CD4-positive, alpha-beta T cell treated with Interleukin-17A for 1 hour (primary cell): ENCODE data around the gene TET1.
"Not testable (repeated sequence)": the region's sequence is repeated elsewhere in the genome, so short reads cannot be mapped to it uniquely, and the experiment has no call there.

ENCODE experiments used
- DNase-seq: peaks from one replicate; pipeline ENCODE4 v3.0.0-alpha.2; 2020

Gene TET1

DNA sequence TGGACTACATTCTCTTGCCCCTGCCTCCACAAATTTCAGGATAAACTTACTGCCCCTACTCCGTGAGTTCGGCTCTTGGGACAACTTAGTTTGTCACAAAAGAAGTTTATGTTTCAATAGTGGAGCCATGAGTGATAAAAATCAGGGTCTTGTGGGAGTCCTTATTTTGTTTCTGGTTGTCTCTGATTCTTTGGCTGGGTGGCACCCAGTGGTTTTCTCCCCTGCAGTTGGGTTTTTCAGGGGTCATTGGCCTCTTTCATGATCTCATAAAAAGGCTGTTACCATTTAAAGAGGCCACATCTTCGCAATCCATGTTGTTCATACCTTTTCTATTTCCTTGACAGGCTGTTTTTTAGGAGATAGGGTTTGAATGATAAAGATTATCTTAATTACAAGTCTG, 5.5 kb downstream of the TET1 start:
- no peak for DNase-seq

DNA sequence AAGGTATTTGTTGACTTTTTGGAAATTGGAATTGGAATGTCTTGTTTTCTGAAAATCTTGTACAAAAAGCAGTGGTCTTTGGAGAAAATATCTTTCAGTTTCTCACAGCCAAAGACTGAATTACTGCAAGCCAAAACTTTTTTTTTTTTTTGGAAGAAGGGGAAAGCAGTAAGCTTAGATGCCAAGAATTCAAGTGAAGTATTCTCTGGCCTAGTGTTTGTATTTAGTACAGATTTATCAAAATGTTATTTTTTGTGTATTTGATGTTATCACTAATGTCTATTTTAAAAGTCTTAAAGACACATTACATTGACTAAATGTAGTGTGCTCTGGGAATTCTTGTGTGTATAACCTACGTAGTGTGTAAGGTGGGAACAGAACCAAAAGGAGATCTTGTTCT, 6.2 kb downstream of the TET1 start:
- DNase-seq = no peak

DNA sequence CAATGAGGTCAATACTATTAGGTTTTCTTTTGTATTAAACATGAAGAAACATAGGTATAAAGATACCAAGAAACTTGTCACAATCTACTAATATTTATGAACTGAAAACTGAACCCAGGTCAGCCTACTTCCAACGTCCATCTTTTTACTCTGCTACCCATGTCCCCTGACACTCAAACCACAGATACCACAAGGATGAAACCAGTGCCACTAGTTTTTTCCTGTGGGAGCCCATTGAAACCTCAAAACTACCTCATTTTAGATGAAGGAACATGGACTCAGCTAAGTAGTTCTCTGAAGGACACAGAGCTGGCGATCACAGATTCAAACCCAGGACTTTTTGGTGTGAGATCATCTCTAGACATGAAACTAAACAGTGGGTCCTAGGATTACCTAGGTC, 6.8 kb downstream of the TET1 start:
- DNase-seq = no peak

DNA sequence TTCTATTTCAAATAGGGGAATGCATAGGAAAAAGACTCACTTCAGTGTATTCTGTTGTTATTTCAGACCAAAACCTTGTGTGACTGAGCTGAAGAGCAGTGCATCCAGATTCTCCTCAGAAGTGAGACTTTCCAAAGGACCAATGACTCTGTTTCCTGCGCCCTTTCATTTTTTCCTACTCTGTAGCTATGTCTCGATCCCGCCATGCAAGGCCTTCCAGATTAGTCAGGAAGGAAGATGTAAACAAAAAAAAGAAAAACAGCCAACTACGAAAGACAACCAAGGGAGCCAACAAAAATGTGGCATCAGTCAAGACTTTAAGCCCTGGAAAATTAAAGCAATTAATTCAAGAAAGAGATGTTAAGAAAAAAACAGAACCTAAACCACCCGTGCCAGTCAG, 12.0 kb downstream of the TET1 start:
- DNase-seq = no peak

DNA sequence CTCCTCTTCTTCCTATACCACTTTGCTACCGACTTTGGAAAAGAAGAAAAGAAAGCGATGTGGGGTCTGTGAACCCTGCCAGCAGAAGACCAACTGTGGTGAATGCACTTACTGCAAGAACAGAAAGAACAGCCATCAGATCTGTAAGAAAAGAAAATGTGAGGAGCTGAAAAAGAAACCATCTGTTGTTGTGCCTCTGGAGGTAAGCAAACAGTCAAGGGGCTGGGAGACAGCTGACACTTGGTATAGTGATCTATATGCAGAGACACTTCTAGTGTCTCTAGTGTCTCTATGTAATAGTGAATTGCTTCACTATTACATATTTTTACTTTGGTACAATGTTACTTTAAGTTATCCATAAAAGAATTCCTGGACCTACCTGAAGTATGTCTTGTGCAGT, 13.9 kb downstream of the TET1 start:
- DNase-seq = no peak

DNA sequence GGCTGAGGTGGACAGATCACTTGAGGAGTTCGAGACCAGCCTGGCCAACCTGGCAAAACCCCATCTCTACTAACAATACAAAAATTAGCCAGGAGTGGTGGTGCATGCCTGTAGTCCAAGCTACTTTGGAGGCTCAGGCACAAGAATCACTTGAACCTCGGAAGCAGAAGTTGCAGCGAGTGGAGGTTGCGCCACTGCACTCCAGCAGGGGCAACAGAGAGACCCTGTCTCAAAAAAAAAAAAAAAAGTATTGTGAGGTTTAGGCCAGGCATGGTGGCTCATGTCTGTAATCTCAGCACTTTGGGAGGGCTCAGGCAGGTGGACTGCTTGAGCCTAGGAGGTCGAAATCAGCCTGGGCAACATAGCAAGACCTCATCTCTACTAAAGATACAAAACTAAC, 16.0 kb downstream of the TET1 start:
- no peak for DNase-seq

DNA sequence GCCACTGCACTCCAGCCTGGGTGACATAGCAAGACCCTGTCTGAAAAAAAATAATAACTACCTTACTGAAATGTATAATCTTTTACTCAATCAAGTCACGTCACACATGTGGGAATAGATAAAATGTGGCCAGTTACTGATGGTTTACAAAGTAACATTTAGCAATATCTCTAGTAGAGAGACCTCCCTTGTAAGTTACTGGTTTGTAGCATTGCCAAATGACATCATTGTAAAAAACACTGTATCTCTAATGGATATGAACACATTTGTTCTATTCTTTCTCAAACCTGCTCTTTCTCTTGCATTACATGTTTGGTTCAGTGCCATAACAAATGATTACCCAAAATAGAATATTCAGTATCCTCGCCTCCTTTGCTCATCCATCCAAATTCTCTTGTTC, 18.8 kb downstream of the TET1 start:
- DNase-seq = no peak

DNA sequence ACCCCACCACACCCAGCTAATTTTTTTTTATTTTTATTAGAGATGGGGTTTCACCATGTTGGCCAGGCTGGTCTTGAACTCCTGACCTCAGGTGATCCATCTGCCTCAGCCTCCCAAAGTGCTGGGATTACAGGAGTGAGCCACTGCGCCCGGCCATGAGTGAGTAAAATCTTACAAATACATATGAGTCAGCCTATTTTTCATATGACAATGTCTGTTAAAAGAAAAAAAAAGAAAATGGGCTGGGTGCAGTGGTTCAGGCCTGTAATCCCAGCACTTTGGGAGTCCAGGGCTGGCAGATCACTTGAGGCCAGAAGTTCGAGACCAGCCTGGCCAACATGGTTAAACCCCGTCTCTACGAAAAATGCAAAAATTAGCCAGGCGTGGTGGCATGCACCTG, 24.1 kb downstream of the TET1 start:
- DNase-seq = not testable (repeated sequence)

DNA sequence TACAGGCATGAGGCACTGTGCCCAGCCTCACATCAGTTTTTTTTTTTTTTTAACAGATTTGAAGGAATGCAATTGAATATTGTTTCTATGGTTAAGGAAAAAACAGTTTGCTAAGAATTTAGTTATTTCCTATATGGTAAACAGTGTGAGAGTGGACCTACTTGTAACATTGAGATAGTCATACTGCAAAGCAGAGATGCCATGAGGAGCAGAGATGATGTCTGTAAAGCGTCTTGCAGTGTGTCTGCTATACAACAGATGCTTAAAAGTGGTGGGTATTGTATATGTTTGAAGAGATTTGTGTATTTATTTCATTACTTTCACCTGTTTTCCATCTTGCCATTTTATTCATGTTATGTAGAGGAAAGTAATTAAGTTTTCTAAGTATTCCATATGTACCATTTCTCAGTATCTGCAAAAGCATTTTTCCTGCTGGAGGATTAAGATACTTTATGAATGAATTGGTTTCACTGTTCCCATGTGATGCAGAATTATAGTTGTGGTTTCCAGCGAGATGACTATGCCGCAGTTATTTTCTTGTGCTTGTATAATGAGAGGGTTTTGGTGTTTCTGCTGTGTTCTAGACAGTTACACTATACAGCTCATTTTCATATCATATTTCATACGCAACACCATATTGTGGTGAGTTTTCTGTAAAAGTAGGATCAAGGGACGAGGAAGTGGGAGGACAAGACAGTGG, 26.6 kb downstream of the TET1 start:
- no peak for DNase-seq

DNA sequence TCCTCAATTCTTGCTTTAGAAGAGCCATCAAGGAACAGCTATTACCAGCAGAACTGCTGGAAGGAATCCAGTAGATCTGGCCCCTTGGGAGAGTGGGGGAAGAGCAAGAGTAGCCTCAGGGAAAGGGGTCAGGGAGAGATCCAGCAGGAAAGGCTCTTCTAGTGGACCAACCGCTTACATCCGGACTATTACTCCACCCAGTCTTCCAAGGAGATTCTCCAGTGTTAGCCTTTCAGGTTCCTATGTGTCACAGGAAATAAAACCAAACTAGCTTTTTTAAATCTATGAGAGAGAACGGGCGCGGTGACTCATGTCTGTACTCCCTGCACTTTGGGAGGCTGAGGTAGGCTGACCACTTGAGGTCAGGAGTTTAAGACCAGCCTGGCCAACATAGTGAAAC, 34.3 kb downstream of the TET1 start:
- DNase-seq = no peak

DNA sequence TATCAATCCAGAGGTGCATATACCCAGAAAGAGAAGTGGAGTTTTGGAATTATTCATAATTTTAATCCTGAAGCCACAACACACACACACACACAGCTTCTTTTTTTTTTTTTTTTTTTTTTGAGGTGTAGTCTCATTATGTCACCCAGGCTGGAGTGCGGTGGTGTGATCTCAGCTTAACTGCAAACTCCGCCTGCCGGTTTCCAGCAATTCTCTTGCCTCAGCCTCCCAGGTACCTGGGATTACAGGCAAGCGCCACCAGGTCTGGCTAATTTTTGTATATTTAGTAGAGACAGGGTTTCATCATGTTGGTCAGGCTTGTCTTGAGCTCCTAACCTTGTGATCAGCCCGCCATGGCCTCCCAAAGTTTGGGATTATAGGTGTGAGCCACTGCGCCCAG, 35.4 kb downstream of the TET1 start:
- DNase-seq = no peak

DNA sequence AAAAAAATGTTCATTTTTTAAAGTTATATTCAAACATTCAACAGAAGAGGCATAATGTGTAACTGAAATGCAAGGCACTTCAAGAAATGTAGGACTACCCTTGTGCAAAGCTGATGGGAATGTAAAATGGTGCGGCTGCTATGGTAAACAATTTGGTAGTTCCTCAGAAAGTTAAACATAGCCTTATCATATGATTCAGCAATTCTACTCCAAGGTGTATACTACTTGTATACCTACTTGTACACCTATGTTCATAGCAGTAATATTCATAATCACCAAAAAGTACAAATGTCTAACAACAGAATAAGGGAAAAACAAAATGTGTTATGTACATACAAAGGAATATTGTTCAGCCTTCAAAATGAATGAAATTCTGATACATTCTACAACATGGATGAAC, 37.3 kb downstream of the TET1 start:
- DNase-seq = no peak

DNA sequence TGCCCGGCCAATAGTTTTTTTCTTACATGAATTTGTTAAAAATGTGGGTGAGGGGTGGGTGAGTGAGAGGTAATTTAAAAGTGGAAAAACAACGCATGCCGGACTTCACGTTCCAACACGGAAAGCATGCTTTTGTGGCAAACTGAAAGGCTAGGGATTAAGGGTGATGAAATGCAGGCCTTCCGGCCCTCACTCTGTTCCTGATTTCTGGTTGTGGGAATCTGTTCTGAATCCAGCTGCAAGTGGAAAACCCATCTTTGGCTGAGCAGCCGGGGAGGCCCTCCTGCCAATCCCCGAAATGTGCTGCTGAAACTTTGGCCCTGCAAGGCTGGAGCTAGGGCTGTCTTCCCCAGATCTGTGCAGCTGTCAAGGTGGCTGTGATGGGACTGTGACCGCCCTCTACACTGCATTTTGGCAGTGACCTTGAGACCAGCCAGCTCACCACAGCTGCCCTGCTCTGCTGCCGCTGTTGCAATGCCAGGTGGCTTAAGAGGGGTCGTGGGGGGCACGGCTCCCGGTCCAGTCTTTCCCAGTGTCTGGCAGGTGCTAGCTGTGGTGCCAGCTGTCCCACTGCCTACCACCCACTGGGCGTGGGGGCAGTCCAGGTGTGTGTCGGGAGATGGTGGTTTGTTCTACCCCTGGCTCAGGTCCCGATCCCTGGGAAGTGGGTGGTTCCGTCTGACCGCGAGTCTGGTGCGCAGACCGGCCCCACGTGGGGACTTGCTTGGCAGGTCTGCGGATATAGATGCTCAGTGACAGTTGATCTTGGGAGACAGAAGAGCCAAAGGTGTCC, 39.0 kb downstream of the TET1 start:
- DNase-seq = no peak

DNA sequence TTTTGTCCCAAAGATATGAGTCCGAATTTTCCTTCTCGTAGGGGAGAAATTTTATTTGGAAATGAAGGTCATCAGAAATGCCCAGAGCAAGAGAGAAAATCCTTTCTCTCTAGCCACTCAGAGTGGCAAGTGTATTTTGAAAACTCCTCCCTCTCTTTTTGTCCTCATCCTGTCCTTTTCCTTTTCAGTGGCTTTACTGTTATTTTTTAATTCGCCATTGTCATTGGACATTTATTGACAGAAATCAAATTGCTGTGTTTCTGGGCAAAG, 39.6 kb downstream of the TET1 start:
- DNase-seq = no peak

DNA sequence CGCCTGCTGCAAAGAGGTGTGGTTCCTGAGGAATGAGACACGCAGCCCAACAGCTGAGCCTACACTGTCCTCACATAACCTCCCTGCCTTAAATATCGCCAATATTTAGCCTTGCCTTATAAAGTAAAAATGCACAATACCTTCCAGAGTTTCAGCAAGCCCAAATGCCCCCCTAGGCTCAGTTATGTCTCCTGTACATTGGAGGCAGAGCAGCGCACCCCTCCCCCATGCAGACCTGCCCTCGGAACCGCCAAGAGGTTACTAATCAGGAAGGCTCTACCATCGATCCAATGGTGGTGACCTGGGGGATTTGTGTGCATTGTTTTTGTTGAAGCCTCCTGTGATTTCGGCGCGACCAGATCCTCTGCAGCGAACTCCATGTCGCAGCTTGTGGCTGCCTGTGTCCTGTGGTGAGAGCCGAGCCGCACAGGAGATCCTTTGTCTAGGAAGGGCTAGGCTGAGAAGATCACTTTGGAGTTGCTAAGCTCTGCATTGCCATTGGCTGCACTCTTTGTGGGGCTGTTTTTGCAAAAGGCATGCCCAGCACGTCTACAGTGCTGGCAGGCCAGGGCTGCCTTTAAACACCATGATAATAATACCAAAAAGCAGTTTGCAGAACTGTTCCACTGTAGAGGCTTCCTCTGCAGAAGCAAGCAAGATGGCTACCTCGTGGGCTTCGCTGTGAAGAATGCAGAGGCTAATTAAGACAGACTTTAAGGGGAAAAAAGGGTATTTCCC, 40.1 kb downstream of the TET1 start:
- DNase-seq = peak; percentile 53

DNA sequence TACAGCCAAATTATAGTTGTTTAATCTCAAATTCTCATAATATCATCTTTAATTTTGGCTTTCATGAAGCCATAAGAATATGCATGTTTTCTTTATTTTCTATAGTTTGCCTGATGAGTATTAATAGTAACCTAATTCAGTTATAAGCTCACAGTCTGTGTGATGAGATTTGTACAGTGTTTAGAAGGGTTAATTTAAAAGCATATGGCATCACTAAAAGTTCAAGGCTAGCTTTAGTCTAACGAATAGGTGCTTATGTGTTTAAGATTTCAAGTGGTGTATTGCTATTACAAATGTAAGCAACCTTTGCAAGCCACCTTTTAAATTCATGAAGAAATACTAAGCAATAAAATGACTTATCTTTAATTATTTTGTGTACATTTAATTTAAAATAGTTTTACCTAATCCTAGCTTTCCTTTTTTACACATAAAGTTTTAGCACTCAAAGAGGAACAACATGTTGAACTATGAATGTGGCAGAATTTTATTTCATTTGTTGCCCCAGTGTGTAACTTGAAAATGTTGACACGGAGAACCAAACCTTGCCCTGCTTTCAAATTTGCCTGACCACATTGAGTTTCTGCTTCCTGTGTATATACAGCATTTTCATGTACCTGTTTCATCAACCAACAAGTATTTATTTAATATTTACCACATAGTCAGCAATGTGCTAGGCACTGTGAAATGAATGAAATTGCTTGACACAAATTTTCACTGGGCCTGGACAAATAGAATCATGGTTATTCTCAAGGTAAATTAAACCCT, 41.5 kb downstream of the TET1 start:
- no peak for DNase-seq

DNA sequence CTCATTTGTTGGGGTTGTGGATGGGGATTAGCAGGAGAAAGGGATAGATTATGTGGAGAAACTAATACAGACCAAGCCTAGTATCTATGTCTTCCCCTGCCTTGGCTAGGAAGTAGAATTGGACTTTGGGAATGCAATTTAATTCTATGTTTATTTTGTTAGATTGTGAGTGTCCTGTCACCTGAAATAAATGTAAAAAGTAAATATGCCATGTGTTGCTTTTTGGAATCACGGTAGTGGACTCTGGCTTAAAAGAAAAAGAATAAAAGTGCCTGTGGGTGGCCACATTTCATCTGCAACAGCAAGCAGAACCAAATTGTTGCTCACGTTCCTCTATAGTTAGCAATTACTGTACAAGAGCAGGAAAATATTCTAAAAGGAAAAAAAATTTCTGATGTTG, 42.3 kb downstream of the TET1 start:
- no peak for DNase-seq

DNA sequence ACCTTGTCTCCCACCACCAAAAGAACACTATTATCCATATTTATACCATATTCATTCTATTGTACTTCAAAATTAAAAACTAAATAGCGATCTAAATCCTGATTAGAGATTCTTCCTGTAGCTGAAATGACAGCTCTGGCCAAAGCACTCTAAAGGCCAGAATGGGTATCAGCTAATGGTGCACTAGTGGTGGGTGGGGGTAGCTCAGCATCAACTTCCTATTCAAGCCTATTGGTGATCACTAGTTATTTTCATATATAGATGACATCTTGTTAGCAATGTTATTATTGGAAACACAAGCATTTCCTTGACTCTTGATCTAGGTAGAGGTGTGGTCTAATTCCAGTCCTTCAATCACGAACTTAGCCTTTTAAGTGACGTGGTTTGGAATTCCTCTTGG, 43.6 kb downstream of the TET1 start:
- no peak for DNase-seq

DNA sequence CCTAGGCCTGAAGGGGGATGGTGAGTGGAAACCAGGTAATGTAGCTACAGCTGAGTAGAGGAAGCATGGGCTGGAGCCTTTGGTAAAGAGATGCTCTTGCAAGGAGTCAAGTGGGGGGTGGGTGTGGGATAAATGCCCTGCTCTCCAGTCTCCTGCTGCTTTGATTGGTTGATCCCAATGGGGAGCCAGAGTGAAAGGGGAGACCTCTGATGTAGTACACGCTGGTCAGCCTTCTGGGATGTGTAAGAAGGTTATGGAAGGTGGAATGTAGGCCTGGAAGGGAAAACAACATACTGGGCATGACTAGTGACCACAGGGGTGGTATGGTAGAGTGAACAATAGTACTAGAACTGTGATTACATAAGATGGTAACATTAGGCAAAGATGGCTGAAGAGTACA, 44.3 kb downstream of the TET1 start:
- no peak for DNase-seq

DNA sequence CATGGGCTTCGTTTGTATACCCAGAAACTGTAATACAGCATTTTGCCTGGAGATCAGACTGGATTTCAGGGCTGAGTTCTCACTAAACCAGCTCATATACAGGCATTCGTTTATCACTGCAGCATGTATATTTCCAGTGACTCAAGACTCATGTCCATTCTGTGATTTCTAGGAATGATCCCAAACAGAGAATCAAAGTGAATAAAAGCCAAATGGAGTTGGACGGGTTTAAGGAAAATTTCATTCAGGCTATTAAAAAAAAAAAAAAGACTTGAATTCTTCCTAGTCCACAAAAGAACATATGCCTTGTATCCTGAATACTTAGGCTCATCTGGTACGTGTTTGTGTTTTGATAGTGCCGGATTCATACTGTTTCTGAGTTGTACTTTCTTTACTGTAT, 46.8 kb downstream of the TET1 start:
- DNase-seq = no peak

DNA sequence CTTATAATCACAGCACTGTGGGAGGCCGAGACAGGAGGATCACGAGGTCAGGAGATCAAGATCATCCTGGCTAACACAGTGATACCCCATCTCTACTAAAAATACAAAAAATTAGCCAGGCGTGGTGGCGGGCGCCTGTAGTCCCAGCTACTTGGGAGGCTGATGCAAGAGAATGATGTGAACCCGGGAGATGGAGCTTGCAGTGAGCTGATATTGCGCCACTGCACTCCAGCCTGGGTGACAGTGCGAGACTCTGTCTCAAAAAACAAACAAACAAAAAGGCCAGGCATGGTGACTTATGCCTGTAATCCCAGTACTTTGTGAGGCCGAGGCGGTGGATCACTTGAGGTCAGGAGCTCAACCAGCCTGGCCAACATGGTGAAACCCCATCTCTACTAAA, 49.9 kb downstream of the TET1 start:
- DNase-seq = not testable (repeated sequence)

DNA sequence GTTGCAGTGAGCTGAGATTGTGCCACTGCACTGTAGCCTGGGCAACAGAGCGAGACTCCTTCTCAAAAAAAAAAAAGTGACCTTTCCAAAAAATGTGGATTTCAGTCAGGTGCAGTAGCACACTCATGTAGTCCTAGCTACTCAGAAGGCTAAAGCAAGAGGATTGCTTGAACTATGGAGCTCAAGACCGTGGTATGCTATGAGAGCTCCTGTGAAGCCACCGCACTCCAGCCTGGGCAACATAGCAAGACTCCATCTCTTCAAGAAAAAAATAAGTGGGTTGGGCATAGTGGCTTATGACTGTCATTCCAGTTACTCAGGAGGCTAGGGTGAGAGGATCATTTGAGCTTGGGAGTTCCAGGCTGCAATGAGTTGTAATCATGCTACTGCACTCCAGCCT, 51.1 kb downstream of the TET1 start:
- no peak for DNase-seq

DNA sequence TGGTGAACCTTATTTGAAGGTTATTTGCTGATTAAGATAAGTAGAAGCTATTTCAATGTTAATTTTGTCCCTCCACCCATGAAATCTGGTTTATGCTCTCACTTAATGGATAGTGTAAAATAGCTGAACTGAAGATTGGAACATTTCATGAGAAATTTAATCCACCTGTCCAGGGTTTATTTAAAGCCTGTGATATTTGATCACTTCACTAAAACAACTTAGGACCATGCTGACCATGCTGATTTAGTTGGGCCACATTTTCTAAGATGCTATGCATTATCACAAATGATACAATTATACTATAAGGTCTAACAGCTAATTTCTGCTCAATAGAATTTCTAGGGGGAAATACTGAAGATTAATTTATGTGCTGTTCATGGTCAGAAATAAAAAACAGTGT, 53.8 kb downstream of the TET1 start:
- not testable (repeated sequence) for DNase-seq

DNA sequence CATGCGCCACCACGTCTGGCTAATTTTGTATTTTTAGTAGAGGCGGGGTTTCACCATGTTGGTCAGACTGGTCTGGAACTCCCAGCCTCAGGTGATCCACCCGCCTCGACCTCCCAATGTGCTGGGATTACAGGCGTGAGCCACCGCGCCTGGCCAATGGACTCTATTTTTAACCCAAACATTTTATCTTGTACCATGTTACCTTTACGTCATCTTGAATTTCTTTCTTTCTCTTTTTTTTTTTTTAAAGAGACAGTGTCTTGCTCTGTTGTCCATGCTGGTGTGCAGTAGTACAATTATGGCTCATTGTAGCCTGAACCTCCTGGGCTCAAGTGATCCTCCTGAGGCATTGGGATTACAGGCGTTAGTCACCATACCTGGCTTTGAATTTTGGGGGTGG, 57.6 kb downstream of the TET1 start:
- not testable (repeated sequence) for DNase-seq
